GM10847 (cell line): ENCODE measurements around the gene OXSR1.

Experiments used
- POLR2A ChIP-seq: IDR thresholded peaks from 2 replicates; pipeline ENCODE4 v1.6.1; 2011; ENCODE audit not compliant: insufficient read length; ENCODE audit errors: extremely low read depth

The OXSR1 gene

GRCh38 chr3:38164952-38165721, at the start of gene OXSR1:
OXSR1 (plus strand) TSS chr3:38165537; CDS start chr3:38165877, 340 bp downstream.
- TF ChIP-seq POLR2A = peak; percentile 78

- TF ChIP-seq POLR2A = no peak
Measured at GRCh38 chr3:38115645-38116427, 49.5 kb upstream of the OXSR1 start.

- no peak for TF ChIP-seq POLR2A
Measured at GRCh38 chr3:38116471-38117162, 48.7 kb upstream of the OXSR1 start.

- TF ChIP-seq POLR2A = no peak
Measured at GRCh38 chr3:38117163-38117716, 48.1 kb upstream of the OXSR1 start.

GRCh38 chr3:38117748-38118420, 47.5 kb upstream of the OXSR1 start:
- peak; percentile 21 for TF ChIP-seq POLR2A

DNA sequence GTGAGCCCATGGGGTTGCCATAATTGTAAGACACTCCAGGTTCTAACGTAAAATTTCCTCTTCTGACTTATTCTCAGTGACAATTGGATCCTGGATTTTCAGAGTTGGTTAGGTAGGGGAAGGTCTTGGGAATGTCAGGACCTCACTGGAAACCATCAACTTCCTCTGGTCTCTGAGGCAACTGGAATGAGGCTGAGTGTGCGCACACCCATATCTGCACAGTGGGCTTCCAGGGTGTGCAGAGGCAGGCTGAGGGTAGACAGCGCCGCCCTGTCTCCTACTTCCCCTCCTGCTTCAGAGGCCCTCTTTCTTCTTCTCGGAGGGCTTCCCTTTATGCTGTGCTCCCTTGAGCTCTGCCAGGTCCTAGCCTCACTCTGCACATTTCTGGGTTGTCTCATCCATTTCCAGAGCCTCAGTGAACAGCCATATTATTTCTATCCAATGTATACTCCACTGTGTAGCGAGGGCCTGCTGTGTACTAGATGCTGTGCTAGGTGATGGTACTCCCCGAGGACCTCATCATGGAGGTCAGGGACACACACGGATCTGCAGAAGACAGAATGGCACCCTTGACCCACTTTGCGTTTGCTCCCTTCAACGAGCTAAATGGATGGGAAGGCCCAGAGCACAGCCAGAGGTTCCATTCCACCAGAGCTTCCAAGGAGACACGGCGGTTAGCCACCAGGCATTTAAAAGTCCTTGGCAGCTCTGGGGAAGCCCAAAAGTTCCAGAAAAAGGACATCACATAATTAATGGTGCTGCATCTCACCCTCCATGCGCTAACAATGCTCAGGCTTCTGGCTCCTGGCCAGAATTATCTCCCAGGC, 46.7 kb upstream of the OXSR1 start:
- TF ChIP-seq POLR2A = no peak

DNA sequence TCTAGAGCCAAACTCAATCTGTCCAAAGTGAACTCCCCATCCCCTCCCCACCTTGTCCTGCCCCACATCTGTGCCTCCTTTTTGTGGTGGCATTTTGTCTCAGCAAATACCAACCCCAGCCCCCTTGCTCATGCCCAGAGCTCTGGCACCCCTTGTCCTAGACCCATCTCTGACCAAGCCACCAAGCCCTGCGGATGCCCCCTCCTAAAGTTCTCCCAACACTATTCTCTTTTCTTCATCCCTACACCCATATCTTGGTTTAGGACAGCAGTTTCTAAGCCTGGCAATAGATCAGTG, 46.1 kb upstream of the OXSR1 start:
- TF ChIP-seq POLR2A = no peak

- no peak for TF ChIP-seq POLR2A
Measured at GRCh38 chr3:38119821-38120692, 45.3 kb upstream of the OXSR1 start.

GRCh38 chr3:38120693-38121450, 44.5 kb upstream of the OXSR1 start:
- TF ChIP-seq POLR2A = no peak

DNA sequence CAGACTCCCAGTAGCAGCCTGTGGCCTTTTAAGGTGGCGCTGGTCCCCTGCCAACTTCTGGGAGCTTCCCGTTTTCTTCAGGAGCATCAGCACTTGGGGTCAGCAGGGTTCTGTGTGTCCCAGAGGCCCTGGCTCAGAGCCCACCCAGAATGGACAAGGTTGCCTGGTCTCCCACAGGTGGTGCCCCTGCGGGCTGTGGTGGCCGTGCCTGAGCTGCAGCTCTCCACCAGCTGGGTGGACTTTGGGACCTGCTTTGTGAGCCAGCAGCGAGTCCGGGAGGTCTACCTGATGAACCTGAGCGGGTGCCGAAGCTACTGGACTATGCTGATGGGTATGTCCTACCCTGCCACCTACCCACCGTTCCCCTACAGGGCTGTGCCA, 43.9 kb upstream of the OXSR1 start:
- TF ChIP-seq POLR2A = no peak

DNA sequence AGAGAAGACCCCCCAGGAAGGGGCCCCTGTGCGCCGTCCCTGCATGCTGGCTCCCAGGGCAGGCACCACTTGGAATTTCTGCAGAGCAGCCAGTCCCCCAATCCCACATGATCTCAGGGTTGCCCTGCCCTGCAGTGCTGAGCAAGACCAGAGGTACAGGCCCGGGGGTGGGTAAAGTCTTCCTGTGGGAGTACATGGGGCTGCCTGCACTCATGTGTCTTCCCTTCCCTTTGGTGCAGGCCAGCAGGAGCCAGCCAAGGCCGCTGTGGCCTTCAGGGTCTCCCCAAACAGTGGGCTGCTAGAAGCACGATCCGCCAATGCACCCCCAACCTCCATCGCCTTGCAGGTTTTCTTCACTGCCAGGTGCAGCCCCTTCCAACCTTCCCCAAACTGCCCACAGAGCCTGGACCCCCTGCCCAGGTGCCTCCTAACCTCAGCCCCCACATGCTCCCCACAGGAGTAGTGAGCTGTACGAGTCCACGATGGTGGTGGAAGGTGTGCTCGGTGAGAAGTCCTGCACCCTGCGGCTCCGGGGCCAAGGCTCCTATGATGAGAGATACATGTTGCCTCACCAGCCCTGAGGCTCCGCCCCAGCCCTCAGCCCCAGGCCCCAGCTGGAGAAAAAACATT, 43.4 kb upstream of the OXSR1 start:
- no peak for TF ChIP-seq POLR2A

DNA sequence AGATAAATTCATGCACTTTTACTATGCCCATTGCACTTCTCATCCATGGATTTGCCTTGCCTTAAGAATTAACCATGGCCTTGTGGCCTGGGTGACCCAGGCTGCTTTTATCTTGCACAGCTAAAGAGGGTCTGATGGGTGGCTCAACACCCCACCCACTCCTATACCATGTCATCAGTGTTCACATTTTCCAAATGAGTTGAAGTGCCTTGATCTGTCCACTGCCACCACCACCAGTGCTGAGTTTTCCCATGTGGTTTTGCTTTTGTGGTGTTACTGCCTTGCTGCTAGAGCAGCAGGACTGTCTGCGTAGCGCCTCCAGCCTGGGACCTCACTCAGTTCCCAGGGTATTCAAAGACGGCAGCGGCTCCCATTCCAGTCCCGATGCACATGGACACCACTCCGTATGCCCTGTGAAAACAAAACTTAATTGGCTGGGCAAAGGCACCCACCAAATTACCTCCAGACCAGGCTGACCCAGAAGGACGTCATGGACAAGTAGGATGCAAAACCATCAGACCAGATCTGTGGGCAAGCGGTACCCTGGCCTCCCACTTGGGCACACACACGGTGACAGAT, 42.5 kb upstream of the OXSR1 start:
- no peak for TF ChIP-seq POLR2A
